GM18873 (cell line): ENCODE data around the gene UBE2G1.
A peak's percentile ranks its signal among the peaks of the same experiment; 100 is the strongest.

Source experiments
- ATAC-seq: cut with Tn5 transposase; IDR thresholded peaks from one replicate; pipeline ENCODE4 v1.9.1; 2021; ENCODE audit warnings: mild to moderate bottlenecking, moderate library complexity, moderate number of reproducible peaks; ENCODE audit not compliant: unreplicated experiment, low FRiP score

The UBE2G1 gene

DNA sequence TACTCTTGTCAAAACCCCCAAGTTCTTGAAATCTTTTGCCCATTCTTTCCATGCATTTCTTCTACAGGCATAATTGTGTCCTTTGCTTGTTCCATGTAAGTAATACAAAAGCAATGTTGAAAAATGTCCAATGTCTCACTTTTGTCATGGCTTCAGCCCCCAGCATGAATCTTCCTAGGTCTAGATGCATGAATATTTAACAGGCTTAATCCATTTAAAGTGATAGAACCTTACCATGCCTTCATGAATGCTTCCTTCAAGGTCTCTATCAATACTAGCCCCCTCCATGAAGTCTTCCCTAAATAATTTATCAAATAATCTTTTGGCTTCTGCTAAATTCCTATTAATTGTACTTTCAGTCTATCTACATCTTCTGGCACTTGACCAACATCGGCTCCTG is 56.6 kb downstream of the UBE2G1 start:
- no peak for ATAC-seq

DNA sequence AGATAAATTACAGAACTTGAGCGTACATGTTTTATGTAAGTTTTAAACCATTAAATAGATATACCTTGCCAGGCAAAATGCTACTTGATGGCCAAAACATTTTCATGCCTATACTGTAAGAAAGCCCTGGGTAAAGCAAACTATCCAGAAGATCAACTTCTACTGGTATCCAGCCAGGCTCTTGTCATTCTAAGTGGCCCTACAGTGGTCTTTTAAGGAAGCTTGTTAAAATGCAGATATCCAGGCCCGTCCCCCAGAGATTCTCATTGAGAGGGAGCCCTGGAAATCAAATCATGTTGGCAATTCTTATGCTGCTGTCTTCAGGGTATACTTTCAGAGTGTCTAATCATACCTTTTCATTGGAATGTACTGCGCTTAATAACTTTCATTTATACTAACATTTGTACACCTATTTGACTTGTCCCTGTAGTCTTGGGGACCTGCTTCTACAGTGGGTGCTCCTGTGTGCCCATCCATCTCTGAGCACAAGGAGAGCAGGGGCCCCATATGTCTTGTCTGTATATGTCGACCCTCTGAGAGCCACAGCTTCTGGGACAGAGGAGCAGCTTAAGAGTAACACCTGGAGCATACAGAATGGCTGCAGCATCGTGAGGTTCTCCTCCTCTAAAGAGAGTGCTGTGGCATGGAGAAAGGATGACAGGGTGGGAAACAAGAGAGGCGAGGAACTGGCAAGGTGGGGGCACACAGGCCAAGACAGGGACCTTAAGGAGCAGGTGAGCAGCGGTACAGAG is 59.1 kb downstream of the UBE2G1 start:
- ATAC-seq = no peak

- ATAC-seq = no peak
These were observed 61.3 kb downstream of the UBE2G1 start for GRCh38 chr17:4305224-4305623.

GRCh38 chr17:4304417-4305027 is 62.0 kb downstream of the UBE2G1 start:
- no peak for ATAC-seq

DNA sequence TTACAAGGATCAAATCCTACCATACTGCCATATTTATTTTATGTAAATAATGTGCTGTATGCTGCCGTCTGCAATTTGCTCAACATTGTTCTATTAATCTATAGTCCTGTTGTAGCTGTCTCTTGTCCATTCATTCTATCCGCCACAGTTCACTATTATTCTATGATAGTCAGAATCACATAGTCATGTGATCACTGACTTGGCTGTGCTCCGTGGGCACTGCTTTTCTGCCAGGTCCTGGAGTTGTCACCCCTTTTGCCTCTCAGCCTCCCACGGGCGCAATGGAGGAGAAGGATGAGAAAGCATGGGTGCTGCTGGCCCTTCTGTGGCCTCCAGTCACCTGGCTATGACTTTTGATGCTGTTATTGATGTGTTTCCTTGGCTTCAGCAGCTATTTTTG is 65.4 kb downstream of the UBE2G1 start:
- no peak for ATAC-seq

GRCh38 chr17:4297351-4297750 is 69.1 kb downstream of the UBE2G1 start:
- no peak for ATAC-seq

GRCh38 chr17:4295686-4296085 is 70.8 kb downstream of the UBE2G1 start:
- ATAC-seq = no peak

DNA sequence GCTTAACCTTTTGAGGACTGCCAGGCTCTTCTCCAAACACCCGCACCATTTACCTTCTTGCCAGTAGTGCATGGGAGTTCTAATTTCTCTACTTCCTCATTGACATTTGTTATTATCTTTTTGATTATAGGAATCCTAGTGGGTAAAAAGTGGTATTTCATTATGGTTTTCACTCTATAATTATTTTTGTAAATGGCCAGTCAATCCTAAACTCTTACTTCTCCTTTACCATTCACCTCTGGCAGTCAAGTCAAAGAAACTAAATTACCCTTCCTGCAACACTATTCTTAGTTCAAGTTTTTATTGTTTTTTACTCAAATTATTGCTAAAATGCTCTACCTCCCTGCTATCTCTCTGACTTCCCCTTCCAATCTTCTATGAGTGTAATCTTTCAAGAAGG is 72.9 kb downstream of the UBE2G1 start:
- no peak for ATAC-seq

- ATAC-seq = no peak
These were observed 78.8 kb downstream of the UBE2G1 start for GRCh38 chr17:4287710-4288109.

DNA sequence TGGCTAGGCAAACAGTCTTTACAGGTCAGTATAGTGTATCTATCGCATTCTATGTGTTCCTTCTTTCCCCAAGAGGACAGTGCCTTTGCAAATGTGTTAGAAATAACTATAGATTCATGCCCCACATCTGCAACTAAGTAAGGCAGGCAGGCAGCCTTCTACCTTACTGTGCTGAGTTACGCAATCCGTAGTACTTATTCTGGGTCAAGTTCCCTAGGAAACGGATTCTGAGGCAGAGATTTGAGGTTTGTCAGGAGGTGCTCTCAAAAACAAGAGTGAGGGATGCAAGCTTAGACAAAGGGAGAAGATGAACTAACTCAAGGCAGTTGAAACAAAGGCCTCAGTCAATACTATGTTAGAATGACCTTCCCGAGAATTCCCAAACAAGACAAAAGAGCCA is 90.0 kb downstream of the UBE2G1 start:
- no peak for ATAC-seq

GRCh38 chr17:4272972-4273368 is 93.5 kb downstream of the UBE2G1 start:
- ATAC-seq = no peak

- no peak for ATAC-seq
These were observed 94.1 kb downstream of the UBE2G1 start for GRCh38 chr17:4272213-4272971.

- ATAC-seq = no peak
These were observed 95.7 kb downstream of the UBE2G1 start for GRCh38 chr17:4270736-4271135.

GRCh38 chr17:4269915-4270314 is 96.6 kb downstream of the UBE2G1 start:
- ATAC-seq = no peak

DNA sequence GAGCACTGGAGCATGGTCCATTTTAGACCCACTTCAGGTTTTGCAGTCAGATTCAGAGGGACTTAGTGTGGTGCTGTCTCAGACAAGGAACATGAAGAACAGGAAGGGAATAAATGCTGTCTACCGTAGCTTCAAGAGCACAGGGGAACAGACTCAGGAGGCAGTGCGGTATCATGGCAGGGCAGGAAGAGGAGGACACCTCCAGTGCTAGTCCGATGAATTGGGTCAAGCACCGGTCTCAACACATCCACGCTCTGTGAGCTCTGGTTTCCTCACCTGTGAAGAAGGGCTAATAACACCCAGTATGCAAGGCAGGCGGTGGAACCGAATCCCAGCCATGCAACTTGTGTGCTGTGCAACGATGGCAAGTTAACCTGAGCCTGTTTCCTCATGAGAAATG is 99.1 kb downstream of the UBE2G1 start:
- ATAC-seq = no peak

DNA sequence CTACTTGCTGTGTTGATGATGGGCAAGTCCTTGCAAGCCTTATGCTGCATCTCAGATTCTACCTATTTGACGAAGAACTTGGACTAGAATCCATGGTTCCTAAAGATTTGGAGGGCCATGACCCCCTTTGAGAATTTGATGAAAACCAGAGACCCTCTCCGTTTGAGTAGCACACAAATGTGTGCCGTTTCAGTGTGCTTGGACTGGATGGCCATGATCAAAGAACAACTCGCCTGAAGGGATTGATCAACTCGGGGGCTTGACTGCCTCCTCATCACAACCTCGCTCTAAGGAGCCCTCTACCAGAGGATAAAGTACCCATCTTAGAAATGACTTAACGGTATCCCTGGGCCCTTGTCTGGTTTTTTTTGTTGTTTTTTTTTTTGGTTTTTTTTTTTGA is 99.9 kb downstream of the UBE2G1 start:
- ATAC-seq = no peak

- peak; percentile 83 for ATAC-seq
These were observed 102.9 kb downstream of the UBE2G1 start, which contains the start of gene ANKFY1 for GRCh38 chr17:4263282-4264215. Gene ANKFY1, minus strand, starts transcription at chr17:4263979. Its CDS starts 38 bp downstream, at chr17:4263941.

DNA sequence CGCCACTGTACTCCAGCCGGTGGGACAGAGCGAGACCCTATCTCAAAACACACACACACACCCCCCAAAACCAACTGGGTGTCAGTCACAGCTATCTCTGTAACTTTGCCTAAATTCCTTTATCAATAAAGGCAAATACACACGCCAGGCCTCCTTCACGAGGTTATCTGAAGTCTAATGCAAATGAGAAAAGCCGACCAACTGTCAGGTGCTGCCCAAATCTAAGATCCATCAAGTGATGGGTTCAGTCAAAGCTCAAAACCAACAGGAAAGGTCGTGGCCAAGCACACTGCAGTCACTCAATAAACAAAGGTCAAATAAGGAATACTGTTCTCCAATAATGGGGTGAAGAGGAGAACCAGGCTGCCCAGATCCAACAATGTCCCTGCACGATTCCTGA is 103.8 kb downstream of the UBE2G1 start:
- ATAC-seq = no peak

- ATAC-seq = no peak
These were observed 105.0 kb downstream of the UBE2G1 start for GRCh38 chr17:4261452-4261851.

DNA sequence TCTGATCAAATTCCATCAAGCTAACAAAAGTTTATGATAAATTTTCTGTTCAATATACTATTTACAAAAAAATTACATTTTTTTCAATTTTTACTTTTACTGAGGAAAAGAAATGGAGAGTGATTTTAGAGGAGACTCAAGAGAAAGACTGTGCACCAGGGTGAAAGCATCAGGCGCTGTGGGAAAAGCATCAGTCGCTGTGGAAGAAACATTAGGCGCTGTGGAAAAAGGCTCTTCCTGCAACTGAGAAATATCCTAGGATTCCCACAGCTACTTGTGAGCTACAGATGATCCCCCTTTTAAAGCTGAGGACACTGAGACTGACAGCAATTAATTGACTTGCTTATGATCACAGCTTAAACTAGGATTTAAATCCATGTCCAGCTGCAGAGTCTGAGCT is 107.6 kb downstream of the UBE2G1 start:
- ATAC-seq = no peak
